HepG2 (cell line): Measurements from ENCODE around the gene HDDC3.

ENCODE experiments used
- EZH2 ChIP-seq: conservative IDR thresholded peaks from 2 replicates; pipeline ENCODE4 v1.6.1; 2012; ENCODE audit warnings: mild to moderate bottlenecking, low read depth, low read length, moderate library complexity
- FOXK2 ChIP-seq: fragments of 450-650 bp; IDR thresholded peaks from 2 replicates; pipeline ENCODE4 v1.6.1; 2016
- ZBTB10 ChIP-seq: sonication (generic); formaldehyde crosslinking; IDR thresholded peaks from 2 replicates; pipeline ENCODE4 v1.4.0; 2020; ENCODE audit warnings: missing genetic modification reagents, borderline replicate concordance
- TF ChIP-seq, protein P1 (sequence below): sonication (generic); formaldehyde crosslinking; IDR thresholded peaks from 2 replicates; pipeline ENCODE4 v1.9.0; 2021; ENCODE audit warnings: mild to moderate bottlenecking, missing genetic modification reagents
- TF ChIP-seq, protein P2 (sequence below): sonication (generic); formaldehyde crosslinking; IDR thresholded peaks from 2 replicates; pipeline ENCODE4 v1.5.0; 2020; ENCODE audit warnings: missing genetic modification reagents, mild to moderate bottlenecking, borderline replicate concordance

DNA sequence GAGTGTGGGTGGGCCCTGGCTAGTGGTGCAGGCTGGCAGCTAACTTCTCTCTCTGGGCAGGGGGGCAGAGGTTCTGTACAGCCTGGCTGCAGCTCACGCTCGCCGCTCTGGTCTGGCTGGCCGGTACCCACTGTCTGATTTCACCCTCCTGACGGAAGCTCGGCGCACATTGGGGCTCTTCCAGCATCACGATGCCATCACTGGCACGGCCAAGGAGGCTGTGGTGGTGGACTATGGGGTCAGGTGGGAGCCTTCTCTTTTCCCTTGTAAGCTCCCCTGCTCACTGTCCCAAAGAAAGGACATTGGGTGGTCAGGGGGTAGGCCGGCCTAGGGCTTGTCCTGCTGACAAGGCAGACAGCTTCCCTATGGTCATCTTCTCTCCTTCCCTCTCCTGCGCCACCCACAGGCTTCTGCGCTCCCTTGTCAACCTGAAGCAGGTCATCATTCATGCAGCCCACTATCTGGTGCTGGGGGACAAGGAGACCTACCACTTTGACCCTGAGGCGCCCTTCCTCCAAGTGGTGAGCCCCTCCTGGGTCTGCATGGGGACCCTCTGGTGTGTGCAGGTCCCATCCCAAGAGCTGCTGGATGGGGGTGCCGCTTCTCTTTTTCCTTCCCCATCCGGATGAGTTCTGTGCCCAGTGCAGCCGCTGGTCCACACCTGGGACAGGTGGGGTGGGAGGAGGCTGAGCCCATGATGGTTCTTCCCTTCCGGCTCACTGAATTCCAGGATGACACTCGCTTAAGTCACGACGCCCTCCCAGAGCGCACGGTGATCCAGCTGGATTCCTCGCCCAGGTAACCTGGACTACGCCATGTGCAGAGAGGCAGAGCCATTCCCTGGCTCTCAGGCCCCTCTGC is 21.7 kb downstream of the HDDC3 start:
- TF ChIP-seq, protein P1, sequence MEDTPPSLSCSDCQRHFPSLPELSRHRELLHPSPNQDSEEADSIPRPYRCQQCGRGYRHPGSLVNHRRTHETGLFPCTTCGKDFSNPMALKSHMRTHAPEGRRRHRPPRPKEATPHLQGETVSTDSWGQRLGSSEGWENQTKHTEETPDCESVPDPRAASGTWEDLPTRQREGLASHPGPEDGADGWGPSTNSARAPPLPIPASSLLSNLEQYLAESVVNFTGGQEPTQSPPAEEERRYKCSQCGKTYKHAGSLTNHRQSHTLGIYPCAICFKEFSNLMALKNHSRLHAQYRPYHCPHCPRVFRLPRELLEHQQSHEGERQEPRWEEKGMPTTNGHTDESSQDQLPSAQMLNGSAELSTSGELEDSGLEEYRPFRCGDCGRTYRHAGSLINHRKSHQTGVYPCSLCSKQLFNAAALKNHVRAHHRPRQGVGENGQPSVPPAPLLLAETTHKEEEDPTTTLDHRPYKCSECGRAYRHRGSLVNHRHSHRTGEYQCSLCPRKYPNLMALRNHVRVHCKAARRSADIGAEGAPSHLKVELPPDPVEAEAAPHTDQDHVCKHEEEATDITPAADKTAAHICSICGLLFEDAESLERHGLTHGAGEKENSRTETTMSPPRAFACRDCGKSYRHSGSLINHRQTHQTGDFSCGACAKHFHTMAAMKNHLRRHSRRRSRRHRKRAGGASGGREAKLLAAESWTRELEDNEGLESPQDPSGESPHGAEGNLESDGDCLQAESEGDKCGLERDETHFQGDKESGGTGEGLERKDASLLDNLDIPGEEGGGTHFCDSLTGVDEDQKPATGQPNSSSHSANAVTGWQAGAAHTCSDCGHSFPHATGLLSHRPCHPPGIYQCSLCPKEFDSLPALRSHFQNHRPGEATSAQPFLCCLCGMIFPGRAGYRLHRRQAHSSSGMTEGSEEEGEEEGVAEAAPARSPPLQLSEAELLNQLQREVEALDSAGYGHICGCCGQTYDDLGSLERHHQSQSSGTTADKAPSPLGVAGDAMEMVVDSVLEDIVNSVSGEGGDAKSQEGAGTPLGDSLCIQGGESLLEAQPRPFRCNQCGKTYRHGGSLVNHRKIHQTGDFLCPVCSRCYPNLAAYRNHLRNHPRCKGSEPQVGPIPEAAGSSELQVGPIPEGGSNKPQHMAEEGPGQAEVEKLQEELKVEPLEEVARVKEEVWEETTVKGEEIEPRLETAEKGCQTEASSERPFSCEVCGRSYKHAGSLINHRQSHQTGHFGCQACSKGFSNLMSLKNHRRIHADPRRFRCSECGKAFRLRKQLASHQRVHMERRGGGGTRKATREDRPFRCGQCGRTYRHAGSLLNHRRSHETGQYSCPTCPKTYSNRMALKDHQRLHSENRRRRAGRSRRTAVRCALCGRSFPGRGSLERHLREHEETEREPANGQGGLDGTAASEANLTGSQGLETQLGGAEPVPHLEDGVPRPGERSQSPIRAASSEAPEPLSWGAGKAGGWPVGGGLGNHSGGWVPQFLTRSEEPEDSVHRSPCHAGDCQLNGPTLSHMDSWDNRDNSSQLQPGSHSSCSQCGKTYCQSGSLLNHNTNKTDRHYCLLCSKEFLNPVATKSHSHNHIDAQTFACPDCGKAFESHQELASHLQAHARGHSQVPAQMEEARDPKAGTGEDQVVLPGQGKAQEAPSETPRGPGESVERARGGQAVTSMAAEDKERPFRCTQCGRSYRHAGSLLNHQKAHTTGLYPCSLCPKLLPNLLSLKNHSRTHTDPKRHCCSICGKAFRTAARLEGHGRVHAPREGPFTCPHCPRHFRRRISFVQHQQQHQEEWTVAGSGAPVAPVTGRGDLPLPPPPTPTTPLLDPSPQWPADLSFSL (CRISPR knock-in tag): no peak
- TF ChIP-seq FOXK2 (no peak), EZH2 (no peak), ZBTB10 (CRISPR knock-in tag) (no peak)
- TF ChIP-seq, protein P2, sequence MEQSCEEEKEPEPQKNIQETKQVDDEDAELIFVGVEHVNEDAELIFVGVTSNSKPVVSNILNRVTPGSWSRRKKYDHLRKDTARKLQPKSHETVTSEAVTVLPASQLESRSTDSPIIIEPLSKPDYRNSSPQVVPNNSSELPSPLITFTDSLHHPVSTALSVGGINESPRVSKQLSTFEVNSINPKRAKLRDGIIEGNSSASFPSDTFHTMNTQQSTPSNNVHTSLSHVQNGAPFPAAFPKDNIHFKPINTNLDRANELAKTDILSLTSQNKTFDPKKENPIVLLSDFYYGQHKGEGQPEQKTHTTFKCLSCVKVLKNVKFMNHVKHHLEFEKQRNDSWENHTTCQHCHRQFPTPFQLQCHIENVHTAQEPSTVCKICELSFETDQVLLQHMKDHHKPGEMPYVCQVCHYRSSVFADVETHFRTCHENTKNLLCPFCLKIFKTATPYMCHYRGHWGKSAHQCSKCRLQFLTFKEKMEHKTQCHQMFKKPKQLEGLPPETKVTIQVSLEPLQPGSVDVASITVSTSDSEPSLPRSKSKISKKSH: no peak
